Renal cortex interstitium (tissue), 11 donors: ENCODE results near the gene PDILT. TPM values are rescaled to one million over a fixed set of nuclear protein-coding genes. Genes with fewer than 3 reads are reported as not detected.
"Not testable (repeated sequence)": the region's sequence is repeated elsewhere in the genome, so short reads cannot be mapped to it uniquely, and the experiment has no call there.

ENCODE experiments used
- DNase-seq, 11 donors: peaks; one replicate each; pipeline ENCODE4 v3.0.0-alpha.2; 2013; ENCODE audit warnings: low read depth in 9 of 11, low spot score in 4 of 11; ENCODE audit errors: extremely low read depth in 1 of 11
- polyA plus RNA-seq, 3 donors: library from polyadenylated mRNA; unstranded; fragments of 120-200 nt; gene quantifications; one replicate each; pipeline ENCODE4 v1.2.1, GENCODE V29; 2013; ENCODE audit not compliant: insufficient read length in 3 of 3

PDILT gene
- polyA plus RNA-seq, 3 donors: 0.11 TPM; not detected in 2

DNA sequence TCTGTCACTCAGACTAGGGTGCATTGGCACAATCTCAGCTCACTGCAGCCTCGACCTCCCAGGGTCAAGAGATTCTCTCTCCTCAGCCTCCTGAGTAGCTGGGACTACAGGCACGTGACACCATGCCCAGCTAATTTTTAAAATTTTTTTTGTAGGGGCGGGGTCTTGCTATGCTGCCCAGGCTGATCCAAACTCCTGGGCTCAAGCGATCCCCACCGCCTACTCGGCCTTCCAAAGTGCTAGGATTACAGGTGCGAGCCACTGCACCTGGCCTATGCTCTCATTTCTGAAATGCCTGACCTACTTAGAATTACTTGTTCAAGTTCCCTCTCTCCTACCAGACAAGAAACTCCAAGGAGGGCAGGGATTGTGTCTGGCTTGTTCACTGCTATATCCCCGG, 72.1 kb downstream of the PDILT start:
- no peak for DNase-seq

DNA sequence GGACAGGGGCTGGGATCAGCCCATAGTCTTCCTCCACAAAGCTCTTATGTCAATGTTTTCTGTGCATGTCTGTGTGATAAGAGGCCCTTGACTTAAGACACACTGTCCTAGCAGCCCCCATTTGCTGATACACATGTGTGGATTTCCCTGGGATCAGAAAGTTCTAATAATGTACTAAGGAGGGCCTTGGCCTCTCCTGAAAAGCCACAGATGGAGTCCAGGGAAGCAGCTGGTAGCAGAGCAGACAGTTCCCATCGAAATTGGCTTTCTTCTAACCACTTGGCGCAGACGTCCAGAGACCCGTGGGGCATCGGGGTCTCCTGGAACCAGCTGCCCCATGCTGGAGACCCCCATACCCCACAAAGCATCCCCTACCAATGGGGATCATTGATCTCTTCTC, 72.9 kb downstream of the PDILT start:
- DNase-seq: no peak

DNA sequence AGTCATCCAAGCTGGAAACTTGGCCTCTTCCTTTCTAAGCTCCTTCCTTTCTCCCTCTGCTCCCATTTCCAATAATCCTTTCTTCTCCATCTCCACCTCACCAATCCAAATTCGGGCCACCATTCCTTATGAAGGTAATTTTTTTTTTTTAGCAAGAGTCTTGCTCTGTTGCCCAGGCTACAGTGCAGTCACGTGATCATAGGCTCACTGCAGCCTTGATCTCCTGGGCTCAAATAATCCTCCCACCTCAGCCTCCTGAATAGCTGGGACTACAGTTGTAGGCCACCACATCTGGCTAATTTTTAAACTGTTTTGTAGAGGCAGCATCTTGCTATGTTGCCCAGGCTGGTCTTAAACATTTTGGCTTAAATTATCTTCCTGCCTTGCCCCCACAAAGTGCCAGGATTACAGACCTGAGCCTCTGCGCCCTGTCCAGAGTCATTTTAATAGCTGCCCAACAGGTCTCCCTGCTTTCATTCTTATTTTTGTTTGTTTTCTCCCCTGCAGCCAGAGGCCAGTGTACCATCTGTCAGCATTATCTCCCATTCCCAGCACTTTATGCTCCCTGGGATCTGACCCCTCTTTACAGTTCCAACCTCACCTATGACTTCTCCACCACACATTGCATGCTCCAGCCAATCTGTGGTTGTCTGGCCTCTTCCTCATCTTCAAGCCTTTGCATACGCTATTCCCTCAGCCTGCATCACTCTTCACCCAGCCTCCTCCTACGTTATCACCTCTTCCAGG, 75.0 kb downstream of the PDILT start:
- no peak for DNase-seq

DNA sequence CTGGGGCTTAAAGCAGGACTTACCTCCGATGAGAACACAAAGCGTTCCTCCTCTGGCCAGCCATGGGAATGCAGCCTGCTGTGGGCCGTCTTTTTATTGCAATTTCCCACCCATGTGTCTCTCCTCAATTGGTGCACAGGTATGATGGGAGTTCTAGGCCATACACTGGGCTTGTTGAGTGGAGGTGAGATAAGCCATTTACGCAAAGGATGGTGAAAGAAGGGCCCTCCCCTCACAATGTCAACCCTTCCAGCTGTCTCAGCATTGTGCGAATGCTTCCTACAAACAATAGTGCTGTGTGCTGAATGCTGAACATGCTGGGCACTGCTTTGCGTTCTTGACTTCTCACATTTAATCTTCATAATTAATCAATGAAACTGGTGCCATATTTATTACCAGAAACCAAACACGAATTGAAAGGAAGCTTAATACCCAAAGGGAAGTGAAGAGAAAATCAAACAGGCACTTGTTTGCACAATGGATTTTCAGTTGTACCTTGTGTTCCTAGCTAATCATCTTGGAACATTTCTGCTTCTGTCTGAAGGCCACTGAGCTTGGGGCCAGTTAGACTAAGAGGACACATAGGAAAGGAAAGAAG, 77.0 kb downstream of the PDILT start, which contains the start of gene GP2:
TSS of gene GP2 (minus strand) at position 70 of the 598 bp plus-strand sequence. CDS start 1,082 bp downstream, outside the sequence.
- DNase-seq: no peak

DNA sequence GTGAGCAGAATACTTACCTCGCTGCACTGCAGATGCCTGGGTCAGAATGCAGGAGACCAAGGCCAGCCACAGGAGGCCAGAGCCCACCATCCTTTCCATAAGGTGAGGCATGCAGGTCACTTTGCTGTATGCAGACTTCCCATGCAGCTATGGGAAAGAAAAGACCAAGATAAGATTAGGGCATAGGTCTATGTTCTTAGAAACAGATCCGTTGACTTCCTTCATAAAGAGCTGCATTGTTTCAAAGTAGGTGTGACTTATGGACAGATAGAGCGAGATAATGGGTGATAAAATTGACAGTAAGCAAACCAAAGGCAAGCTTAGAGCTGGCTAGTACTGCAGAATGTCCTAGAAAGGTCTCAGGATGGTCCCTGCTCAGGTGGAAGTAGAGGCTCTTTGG, 78.2 kb downstream of the PDILT start:
- no peak for DNase-seq

DNA sequence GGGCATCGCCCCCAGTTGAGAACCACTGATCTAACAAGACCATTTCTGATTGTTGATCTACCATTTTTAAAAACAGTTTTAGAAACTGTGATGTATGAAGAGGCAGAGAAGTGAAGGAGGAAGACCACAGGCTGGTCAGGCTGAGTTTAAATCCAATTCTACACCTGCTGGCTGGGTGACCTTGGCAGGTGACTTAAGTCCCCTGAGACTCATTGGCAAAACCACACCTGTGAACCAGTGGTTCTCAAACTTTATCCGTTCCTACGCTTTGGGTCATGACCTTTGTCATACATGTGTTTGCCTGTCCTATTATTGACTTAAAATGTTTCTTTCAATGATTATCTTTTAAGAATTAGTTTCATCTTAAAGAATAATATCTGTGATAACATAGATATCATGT, 79.5 kb downstream of the PDILT start:
- no peak for DNase-seq

DNA sequence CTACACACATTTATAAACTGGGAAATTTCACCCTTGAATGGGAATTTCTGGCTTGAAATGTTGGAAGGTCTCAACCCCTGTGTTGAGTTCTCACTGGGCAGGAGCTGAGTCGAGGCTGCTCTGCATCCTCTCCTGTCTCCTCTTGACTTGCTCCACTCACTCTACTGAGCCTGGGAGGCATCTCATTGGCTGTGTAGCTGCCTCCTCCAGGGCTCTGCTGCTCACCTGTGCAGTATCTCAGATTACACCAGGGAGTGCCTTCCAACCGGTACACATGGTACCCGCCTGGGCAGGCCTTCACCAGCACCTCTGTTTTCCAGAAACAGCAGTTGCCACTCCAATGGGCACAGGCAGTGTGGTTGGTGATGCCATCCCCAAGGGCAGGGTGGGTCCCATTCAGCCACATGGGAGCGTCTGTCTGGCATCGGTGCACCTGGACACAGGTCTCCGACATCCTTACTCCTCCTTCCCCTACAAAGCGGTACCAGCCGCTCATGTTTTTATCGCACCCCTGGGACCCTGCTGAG, 80.9 kb downstream of the PDILT start:
- no peak for DNase-seq

DNA sequence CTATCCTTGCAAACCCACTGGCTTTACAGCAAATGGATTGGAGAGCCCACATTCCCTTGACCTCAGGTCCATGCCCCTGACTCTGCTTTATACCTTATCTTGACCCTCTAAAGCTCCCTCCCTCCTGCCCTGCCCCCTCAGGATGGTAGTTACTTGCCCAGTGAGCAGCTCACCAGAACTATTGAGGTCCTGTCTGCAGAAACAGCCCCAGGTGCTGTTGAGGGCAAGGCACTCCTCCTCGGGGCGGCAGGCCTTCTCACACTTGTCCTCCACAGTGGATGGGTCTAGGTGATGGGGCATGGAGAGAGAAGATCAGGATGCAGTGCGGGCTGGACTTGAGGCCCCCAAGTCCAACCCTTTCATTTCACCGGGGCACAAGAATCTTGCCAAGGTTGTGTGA, 81.8 kb downstream of the PDILT start:
- no peak for DNase-seq

DNA sequence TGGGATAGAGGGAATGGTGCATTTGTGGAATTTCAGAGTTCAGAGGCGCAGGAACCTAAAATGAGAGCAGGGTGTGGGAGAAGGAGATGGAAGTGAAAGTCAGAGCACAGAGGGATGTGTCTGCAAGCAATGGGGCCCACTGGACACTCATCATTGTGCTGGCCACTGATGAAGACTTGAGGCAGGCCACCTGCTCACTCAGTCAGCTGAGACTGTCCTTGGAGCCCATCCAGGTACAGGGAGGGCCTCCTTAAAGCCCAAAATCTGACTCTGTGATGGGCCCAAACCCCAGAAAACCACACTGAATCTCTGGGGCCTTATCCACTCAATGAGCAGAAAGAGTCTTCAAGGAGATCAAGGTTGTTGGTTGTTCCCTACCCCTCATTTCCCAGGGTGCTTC, 82.9 kb downstream of the PDILT start:
- no peak for DNase-seq

DNA sequence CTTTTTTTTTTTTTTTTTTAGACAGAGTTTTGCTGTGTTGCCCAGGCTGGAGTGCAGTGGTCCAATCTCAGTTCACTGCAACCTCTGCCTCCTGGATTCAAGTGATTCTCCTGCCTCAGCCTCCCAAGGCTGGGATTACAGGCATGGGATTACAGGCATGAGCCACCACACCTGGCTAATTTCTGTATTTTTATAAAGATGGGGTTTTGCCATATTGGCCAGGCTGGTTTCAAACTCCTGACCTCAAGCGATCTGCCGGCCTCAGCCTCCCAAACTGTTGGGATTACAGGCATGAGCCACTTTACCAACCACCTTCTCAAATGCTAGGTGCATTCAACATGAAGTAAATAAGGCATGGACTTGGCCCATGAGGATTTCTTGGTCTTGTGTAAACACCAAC, 83.5 kb downstream of the PDILT start:
- not testable (repeated sequence) for DNase-seq

DNA sequence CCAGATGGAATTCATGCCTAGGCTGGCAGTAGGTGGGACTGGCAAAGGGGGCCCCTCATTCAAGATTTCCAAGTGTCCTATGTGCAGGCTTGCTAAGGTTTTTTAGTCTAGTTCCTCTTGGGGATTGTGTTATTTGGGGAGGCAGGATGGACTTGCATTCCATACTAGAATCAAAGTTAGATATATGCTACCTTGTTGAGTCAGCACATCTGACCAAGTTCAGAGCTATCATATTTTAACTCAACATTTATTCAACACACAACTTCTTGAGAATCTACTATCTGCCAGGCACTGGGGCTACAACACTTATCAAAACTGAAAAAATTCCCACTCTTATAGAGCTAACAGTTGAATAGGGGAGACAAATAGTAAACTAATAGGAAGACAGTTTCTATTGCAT, 83.9 kb downstream of the PDILT start:
- no peak for DNase-seq

DNA sequence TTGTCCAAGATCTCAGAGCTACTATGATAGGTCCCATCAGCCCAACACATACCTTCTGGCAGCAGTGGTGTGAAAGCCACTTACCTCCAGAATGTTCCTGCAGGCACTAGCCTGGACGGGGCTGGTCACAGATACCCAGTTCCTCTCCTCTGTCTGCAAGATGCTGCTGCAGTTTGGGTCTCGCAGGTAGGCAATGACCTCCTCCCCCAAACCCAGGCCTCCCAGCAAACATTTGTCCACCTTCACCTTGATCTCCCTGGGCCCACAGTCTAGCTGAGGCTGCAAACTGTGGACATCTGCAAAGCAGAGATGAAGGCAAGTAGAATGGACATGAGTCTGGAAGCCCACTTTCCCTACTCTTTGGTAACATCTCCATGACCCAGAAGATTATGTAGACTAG, 84.4 kb downstream of the PDILT start:
- DNase-seq: no peak

DNA sequence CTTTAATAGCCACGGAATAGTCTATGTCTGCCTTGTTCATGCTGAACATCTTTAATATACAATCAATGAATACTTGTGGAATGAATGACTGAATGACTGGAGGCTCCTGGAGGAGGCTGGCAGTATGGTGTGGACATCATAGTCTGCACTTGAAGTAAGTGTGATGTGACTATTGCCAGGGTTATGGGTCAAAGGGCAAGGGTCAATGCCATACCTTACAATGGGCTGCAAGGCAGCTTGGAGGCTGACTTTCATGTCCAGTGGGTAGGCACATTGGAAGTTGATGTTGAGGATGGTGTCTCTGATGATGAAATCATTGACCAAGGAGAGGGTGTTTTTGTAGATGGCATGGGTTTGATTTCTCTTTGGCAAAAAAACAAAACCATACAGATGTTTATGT, 85.1 kb downstream of the PDILT start:
- DNase-seq: no peak

DNA sequence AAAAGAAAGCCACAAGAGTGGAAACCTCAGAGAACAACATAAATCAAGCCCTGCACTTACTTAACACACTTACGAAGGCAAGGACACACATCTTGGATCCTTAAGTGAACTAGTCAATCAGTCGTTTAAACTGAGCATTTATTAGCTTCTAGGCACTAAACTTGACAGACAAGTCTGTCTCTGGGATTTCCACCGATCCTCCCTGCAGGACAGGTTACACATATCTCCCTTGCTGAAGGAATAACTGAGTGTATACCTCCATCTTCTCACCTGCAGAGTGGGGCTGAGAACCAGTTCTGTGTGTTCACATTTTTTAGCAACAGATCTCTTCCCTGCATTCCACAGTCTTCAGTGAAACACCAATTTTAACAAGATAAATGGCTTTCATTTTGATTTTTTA, 86.1 kb downstream of the PDILT start:
- no peak for DNase-seq

DNA sequence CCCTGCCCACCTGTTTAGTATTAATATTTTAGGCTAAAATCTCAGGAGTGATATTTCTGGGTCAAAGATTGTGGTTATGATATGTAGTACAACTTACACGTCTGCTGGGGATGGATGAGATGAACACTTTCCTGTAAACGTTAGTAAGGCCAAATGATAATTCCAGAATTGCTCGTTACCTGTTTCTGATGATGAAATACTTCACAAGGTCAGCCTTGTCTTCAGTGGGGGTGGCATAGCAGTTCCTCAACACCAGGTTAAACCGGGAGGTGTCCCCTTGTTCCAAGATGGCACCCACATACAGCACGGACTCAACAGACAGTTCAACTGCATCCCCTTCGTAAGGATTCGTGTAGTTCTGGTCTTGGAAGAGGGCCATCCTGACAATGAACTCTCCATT, 86.5 kb downstream of the PDILT start:
- no peak for DNase-seq

DNA sequence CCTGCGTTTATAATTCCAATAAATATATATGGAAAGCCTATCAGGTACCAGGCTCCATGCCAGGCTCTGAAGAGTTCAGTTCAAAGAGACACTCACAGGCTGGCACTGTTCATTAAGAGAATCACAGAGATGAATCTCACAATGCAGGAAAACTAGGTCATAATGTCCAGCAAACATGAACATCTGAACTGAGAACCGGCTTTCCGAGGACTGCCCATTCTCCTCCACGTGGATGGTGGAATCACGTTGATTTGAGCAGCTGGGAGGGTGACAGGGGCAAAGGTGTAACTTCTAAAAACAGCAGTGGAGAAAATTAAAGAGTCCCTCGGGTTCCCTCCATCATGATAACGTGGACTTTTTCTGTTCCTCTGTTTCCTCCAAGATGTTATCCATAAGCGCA, 87.4 kb downstream of the PDILT start:
- DNase-seq: no peak

DNA sequence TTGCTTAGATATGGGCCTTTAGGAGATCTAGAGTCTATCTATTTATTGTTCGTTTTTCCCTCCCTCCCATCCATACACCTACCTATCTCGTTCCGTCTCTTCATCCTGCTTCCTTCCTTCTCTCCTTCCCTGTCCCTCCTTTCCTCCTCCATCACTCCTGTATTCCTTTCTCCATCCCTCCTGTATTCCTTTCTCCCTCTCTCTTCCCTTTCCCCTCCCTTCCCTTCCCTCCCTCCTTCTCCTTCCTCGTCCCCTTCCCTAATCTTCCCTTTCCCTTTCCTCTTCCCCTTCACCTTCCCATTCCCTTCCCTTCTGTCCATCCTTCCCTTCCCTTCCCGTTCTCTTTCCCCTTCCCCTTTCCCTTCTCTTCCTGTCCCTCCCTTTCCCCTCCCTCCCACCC, 87.8 kb downstream of the PDILT start:
- no peak for DNase-seq

DNA sequence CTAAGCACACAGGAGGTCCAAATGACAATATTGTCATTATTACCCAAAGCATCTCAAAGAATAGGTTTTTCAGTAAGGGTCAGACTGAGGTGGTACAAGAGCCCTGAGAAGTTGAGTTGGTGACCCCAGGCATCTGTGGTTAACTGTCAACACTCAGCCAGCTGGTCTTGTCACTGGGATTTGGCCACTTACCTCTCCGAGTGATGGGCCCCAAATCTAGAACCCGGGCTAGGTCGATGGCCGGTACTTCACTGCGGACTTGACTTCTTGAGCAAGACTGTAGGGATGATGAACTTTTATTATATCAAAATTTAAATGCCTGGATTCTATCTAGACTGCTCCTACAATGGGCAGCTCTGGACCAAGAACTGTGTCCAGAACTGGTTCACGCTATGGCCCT, 88.8 kb downstream of the PDILT start:
- DNase-seq: no peak

DNA sequence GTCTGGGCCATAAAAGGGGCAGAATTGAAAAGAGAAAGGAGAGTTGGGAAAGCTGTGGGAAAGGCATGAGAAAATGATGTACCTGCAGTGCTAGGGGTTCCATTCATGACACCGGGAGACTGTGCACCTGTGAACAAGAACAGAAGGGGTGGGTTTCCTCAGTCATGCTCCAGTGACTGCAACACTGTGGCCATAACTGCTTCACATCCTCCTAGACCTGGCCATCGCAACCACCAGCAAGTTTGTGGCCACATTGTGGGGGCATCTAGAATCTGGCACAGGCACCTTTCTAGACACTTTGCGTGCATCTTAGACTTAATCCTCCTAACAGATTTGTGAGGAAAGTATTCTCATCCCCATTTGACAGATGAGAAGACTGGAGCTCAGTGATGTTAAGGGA, 90.0 kb downstream of the PDILT start:
- no peak for DNase-seq

DNA sequence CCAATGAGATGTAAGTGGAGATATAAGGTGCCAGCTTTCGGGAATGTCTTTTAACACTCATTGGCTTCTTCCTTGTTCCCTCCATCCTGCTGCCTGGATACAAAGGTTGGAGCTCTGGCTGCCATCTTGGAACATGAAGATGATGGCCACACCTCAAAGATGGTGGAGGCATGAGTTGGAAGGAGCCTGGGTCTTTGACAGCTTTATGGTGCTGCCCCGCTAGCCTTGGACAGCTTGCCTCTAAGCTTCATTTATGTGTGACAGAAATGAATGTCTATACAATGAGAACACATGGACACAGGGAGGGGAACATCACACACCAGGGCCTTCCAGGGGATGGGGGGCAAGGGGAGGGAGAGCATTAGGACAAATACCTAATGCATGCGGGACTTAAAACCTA, 90.8 kb downstream of the PDILT start:
- no peak for DNase-seq
